SK-N-SH treated with all-trans-retinoic acid at 6 μM for 48 hours (cell line): ENCODE measurements around the gene ABHD5.

Experiments used
- ARNTL ChIP-seq: fragments of 450-650 bp; formaldehyde crosslinking; IDR thresholded peaks from 2 replicates; pipeline ENCODE4 v1.5.0; 2020; ENCODE audit warnings: low read depth, mild to moderate bottlenecking, moderate library complexity, borderline replicate concordance
- TF ChIP-seq, protein P1 (sequence below): fragments of 250-450 bp; sonication (Bioruptor Pico); IDR thresholded peaks from 2 replicates; pipeline ENCODE4 v1.8.0; 2020; ENCODE audit warnings: mild to moderate bottlenecking, moderate library complexity, borderline replicate concordance

DNA sequence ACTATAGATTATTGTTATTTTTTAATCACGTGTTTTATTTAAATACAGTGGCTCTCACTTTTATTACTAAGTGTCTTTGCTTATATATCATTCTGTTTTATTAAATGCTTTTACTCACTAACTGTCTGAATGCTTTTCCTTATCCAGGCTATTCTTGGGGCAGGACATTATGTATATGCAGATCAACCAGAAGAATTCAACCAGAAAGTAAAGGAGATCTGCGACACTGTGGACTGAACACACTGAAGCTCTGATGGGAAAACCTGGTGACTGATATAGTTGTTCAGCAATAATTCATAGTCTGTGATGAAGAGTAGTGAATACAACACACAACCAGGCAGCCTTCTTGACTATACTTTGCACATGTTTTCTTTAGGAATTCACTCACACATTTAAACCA is 27.6 kb downstream of the ABHD5 start:
- TF ChIP-seq ARNTL (CRISPR knock-in tag), result no peak
- TF ChIP-seq, protein P1, sequence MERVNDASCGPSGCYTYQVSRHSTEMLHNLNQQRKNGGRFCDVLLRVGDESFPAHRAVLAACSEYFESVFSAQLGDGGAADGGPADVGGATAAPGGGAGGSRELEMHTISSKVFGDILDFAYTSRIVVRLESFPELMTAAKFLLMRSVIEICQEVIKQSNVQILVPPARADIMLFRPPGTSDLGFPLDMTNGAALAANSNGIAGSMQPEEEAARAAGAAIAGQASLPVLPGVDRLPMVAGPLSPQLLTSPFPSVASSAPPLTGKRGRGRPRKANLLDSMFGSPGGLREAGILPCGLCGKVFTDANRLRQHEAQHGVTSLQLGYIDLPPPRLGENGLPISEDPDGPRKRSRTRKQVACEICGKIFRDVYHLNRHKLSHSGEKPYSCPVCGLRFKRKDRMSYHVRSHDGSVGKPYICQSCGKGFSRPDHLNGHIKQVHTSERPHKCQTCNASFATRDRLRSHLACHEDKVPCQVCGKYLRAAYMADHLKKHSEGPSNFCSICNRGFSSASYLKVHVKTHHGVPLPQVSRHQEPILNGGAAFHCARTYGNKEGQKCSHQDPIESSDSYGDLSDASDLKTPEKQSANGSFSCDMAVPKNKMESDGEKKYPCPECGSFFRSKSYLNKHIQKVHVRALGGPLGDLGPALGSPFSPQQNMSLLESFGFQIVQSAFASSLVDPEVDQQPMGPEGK (CRISPR knock-in tag), result no peak
